GM21423 (cell line): ENCODE data around the gene OTP.
A peak's percentile ranks its signal among the peaks of the same experiment; 100 is the strongest.

ENCODE experiments used
- ATAC-seq: cut with Tn5 transposase; IDR thresholded peaks from one replicate; pipeline ENCODE4 v1.9.1; 2021; ENCODE audit warnings: mild to moderate bottlenecking, moderate library complexity; ENCODE audit not compliant: unreplicated experiment

OTP gene

GRCh38 chr5:77640589-77641396 is 2.3 kb upstream of the OTP start:
- no peak for ATAC-seq

- ATAC-seq: no peak
Measured at GRCh38 chr5:77638763-77639671, 504 bp upstream of the OTP start.

- ATAC-seq: no peak
Measured at GRCh38 chr5:77637170-77637997, 1.1 kb downstream of the OTP start.

GRCh38 chr5:77636641-77637169 is 1.8 kb downstream of the OTP start:
- no peak for ATAC-seq

GRCh38 chr5:77635917-77636640 is 2.4 kb downstream of the OTP start:
- no peak for ATAC-seq

- no peak for ATAC-seq
Measured at GRCh38 chr5:77635067-77635916, 3.2 kb downstream of the OTP start.

GRCh38 chr5:77633709-77634108 is 4.8 kb downstream of the OTP start:
- no peak for ATAC-seq

- no peak for ATAC-seq
Measured at GRCh38 chr5:77633207-77633675, 5.3 kb downstream of the OTP start.

GRCh38 chr5:77632526-77633206 is 5.8 kb downstream of the OTP start:
- ATAC-seq: no peak

- peak; percentile 83 for ATAC-seq
Measured at GRCh38 chr5:77630114-77630680, 8.3 kb downstream of the OTP start.

GRCh38 chr5:77629509-77630113 is 8.9 kb downstream of the OTP start:
- no peak for ATAC-seq

- no peak for ATAC-seq
Measured at GRCh38 chr5:77628840-77629508, 9.5 kb downstream of the OTP start.

GRCh38 chr5:77627869-77628674 is 10.4 kb downstream of the OTP start:
- no peak for ATAC-seq

GRCh38 chr5:77623203-77623740 is 15.2 kb downstream of the OTP start:
- no peak for ATAC-seq

- ATAC-seq: no peak
Measured at GRCh38 chr5:77621440-77621839, 17.1 kb downstream of the OTP start.

- no peak for ATAC-seq
Measured at GRCh38 chr5:77620405-77620804, 18.1 kb downstream of the OTP start.
